AG09309 (cell line): Measurements from ENCODE around the gene AOPEP.

Experiments
- DNase-seq: peaks from one replicate; pipeline ENCODE4 v3.0.0-alpha.2; 2010; ENCODE audit warnings: low read depth
- H3K4me3 ChIP-seq: 2 replicates; pipeline ENCODE4 v1.5.1; 2011; ENCODE audit warnings: mild to moderate bottlenecking, low read depth, low read length, moderate library complexity; ENCODE audit not compliant: control insufficient read depth
- TF ChIP-seq, protein P1 (sequence below): IDR thresholded peaks from 2 replicates; pipeline ENCODE4 v1.5.1; 2011; ENCODE audit warnings: mild to moderate bottlenecking, low read depth, low read length, inconsistent platforms; ENCODE audit not compliant: insufficient read depth, control insufficient read depth; ENCODE audit errors: missing control alignments

AOPEP gene

DNA sequence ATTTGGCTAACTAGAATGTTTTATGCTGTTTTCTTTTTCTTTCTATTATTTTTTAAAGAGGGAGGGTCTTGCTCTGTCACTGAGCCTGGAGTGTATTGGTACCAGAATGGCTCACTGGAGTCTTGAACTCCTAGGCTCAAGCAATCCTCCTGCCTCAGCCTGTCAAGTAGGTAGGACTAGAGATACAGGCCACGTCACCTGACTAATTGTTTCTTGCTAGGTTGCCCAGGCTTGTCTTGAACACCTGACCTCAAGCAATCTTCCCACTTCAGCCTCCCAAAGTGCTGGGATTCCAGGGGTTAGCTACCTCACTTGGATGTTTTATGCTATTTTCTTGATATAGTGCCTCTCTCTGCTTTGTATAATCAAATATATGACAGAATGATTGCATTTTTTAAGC lies 166.2 kb downstream of the AOPEP start:
- TF ChIP-seq, protein P1, sequence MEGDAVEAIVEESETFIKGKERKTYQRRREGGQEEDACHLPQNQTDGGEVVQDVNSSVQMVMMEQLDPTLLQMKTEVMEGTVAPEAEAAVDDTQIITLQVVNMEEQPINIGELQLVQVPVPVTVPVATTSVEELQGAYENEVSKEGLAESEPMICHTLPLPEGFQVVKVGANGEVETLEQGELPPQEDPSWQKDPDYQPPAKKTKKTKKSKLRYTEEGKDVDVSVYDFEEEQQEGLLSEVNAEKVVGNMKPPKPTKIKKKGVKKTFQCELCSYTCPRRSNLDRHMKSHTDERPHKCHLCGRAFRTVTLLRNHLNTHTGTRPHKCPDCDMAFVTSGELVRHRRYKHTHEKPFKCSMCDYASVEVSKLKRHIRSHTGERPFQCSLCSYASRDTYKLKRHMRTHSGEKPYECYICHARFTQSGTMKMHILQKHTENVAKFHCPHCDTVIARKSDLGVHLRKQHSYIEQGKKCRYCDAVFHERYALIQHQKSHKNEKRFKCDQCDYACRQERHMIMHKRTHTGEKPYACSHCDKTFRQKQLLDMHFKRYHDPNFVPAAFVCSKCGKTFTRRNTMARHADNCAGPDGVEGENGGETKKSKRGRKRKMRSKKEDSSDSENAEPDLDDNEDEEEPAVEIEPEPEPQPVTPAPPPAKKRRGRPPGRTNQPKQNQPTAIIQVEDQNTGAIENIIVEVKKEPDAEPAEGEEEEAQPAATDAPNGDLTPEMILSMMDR, result no peak
- no peak overlapping the region for H3K4me3 ChIP-seq
- DNase-seq, result no peak

DNA sequence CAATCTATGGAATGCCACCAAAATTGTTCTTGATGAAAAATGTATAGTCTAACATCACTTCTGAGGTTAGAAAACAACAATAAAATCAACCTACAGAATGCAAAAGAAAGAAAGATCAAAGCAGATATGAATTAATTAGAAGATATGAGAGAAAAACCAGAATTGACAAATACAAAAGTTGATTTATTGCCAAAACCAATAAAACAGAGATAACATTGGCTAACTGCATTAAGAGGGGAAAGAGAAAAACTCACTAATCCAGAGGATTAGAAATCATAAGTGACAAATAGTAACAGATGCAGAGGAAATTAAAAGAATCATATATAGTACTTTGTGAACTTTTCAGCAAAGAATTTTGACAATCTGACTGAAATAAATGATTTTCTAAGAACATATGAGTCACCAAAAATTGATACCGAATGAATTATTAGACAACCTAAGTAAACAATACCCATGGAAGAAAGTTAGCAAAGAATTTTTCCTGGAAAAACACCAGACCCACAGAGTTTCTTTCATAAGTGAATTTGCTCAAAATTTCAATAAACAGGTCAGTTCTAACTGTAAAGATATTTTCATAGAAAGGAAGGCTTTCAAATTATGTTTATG lies 167.7 kb downstream of the AOPEP start:
- TF ChIP-seq, protein P1, result no peak

DNA sequence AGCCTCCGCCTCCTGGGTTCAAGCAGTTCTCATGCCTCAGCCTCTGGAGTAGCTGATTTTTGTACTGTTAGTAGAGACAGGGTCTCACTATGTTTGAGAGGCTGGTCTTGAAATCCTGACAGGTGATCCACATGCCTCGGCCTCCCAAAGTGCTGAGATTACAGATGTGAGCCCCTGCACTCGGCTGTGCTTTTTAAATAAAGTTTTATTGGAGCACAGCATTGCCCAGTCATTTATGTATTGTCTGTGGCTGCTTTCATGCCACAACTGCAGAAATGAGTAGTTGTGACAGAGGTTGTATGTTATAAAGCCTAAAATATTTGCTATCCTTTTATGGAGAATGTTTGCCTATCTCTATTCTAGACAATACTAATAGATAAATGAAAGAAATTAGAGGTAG lies 169.2 kb downstream of the AOPEP start:
- no peak for DNase-seq
- TF ChIP-seq, protein P1, result no peak
- H3K4me3 ChIP-seq, result no peak overlapping the region

More for the DNA sequence above, 167.7 kb downstream of the AOPEP start:
- no peak overlapping the region for H3K4me3 ChIP-seq
- DNase-seq, result no peak

DNA sequence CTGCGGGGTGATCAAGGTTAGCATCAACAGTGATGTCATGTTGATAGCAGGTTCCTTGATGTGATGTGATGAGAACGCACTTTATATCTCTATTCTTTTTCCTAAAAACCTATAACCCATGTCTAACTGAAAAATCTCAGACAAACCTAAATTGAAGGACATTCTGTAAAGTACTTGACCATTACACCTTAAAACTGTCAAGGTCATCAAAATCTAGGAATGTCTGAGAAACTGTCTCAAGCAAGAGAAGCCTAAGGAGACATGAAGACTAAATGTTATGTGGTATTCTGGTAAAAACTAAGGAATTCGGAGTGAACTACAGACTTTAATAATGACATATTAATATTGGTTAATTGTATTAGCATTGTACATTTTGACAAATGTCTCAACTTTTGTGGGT lies 170.0 kb downstream of the AOPEP start:
- H3K4me3 ChIP-seq, result no peak overlapping the region
- TF ChIP-seq, protein P1, result no peak
- no peak for DNase-seq

DNA sequence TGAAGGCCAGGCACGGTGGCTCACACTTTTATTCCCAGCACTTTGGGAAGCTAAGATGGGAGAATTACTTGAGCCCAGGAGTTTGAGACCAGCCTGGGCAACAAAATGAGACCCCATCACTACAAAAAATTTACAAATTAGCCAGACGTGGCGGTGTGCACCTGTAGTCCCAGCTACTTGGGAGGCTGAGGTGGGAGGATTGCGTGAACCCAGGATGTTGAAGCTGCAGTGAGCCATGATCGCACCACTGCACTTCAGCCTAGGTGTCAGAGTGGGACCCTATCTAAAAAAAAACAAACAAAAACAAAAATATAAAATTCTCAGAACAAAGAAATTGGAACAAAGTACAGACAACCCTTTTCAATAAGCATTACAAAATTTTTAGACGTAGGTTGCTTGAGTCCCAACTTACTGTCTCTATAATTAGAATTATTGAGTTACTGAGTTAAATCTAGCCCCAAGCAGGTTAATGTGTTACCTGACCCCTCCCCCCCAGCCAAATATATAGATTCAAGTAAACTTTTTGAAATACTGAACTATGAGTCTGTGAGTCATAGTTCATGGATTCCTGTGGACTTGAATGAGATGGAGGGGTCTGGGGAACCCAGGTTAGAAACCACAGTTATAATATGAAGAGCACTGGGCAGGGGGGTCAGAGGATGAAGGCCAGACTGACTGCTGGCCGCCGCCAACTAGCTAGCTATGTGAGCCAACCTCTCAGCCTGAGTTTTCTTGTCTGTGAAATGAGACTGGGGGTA lies 173.1 kb downstream of the AOPEP start:
- TF ChIP-seq, protein P1, result no peak
- H3K4me3 ChIP-seq, result no peak overlapping the region
- no peak for DNase-seq

DNA sequence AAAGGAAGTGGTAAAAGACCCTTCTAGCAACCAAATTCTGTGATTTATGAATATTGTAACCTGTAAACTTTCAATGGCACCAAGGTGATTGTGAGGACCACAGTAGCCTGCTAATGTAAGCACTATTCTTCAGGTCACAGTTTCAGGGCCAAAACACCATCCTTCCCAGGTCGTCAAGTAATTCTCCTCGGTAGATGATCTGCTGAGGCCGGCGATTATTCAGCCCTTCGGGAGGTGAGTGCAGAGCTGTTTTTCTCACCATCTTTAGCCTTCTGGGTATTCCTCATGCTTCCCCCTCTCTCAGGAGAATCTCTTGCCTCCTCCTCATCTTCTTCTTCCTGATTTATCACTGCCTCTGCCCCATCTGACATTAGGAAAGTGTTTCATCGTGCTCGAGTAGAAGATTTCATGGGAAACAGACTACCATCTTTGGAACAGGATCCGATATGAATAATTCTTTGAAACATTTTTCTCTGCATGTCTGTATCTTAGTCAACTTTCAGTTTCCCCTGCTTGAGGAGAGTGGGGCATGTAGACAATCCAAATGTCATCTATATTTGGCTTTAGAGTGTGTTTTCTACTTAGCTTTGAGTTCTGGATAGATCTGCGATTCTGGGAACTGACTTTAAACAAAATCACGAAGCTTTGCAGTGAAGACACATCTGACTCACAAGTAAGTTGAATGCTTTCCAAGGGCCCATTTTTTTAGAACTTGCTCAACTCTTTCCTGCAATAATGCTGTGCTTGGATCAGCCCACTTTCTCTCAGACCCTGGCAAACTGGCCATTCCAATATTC lies 173.9 kb downstream of the AOPEP start:
- no peak overlapping the region; the same call in 1 of the 2 replicates for H3K4me3 ChIP-seq
- TF ChIP-seq, protein P1, result no peak
- peak; percentile 95 for DNase-seq
